ENCODE data around the gene TREML1. TPM values are rescaled to one million over a fixed set of nuclear protein-coding genes. Genes with fewer than 3 reads are reported as not detected.
"Not testable (repeated sequence)": the region's sequence is repeated elsewhere in the genome, so short reads cannot be mapped to it uniquely, and the experiment has no call there.

TREML1 gene
- total RNA-seq, 1 donor from 2014 or later, result not detected

- DNase-seq (ENCODE audit: low read depth) (peak; percentile 34), FAIRE-seq (no peak)
- H3K36me3 ChIP-seq (ENCODE audit: control insufficient read depth, insufficient read depth, low read length), result no peaks in the 10 kb centered on the region
- TF ChIP-seq, protein P1, sequence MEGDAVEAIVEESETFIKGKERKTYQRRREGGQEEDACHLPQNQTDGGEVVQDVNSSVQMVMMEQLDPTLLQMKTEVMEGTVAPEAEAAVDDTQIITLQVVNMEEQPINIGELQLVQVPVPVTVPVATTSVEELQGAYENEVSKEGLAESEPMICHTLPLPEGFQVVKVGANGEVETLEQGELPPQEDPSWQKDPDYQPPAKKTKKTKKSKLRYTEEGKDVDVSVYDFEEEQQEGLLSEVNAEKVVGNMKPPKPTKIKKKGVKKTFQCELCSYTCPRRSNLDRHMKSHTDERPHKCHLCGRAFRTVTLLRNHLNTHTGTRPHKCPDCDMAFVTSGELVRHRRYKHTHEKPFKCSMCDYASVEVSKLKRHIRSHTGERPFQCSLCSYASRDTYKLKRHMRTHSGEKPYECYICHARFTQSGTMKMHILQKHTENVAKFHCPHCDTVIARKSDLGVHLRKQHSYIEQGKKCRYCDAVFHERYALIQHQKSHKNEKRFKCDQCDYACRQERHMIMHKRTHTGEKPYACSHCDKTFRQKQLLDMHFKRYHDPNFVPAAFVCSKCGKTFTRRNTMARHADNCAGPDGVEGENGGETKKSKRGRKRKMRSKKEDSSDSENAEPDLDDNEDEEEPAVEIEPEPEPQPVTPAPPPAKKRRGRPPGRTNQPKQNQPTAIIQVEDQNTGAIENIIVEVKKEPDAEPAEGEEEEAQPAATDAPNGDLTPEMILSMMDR (IDR thresholded peaks at IDR 0.05; ENCODE audit: insufficient read depth, low read length, severe bottlenecking), result no peak
- H3K27me3 ChIP-seq (ENCODE audit: control insufficient read depth, insufficient read depth, low read length), result peaks cover 3% of the 10 kb centered on the region
- no peak overlapping the region for H3K4me3 ChIP-seq (ENCODE audit: low read depth, low read length)
Measured at GRCh38 chr6:41189967-41190366, 35.8 kb upstream of the TREML1 start.

- not testable (repeated sequence) for H3K27me3 ChIP-seq (ENCODE audit: control insufficient read depth, insufficient read depth, low read length); FAIRE-seq; H3K4me3 ChIP-seq (ENCODE audit: low read depth, low read length); DNase-seq (ENCODE audit: low read depth); H3K36me3 ChIP-seq (ENCODE audit: control insufficient read depth, insufficient read depth, low read length)
Measured at GRCh38 chr6:41189046-41189445, 34.9 kb upstream of the TREML1 start.

DNA sequence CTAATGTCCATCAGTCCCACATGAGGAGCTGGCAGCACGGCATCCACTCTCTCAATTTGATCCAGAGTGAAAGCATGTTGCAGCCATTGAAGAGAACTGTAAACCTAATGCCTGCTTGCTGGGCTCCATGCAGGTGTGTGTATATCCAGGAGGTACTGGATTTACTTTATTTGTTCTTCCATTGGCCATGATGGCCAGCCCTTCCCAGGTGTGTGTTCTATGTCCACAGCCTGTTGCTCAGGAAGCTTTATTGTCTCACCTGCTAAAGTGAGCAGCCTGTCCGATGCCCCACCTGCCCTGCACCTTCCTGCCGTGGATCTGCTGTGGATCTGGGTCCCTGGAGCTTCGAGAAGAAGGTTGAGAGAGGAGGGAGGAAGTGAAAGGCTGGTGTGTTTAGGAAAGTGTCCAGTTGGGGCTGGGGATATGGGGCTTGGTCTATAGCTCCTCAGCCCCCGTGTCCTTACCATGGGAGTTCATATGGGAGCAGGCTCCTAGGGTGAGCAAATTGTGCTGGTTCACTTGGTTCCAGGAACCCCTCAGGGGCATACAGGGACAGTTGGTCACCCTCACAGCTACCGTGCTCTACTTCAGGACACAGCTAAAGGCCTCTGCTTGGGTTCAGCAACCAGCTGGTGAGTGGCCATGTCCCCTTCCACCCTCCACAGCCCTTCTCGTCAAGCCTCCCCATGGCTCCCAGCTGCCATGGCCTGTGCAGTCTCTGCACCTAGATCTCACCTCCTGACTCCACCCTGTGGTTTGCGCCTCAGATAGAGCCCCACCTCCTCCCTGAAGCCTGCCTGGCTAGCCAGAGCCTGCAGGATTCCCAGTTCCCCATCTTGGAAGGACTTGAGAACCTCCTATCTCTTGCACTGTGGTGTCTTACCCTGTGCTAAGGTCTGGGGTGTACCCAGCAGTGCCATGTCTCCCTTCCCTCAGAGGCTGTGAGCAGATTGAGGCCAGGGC, 34.1 kb upstream of the TREML1 start:
- no peaks in the 10 kb centered on the region for H3K36me3 ChIP-seq (ENCODE audit: control insufficient read depth, insufficient read depth, low read length)
- no peaks in the 10 kb centered on the region for H3K27me3 ChIP-seq (ENCODE audit: control insufficient read depth, insufficient read depth, low read length)
- DNase-seq (ENCODE audit: low read depth) (no peak), FAIRE-seq (no peak)
- TF ChIP-seq, protein P1 (IDR thresholded peaks at IDR 0.05; ENCODE audit: insufficient read depth, low read length, severe bottlenecking), result no peak
- no peak overlapping the region for H3K4me3 ChIP-seq (ENCODE audit: low read depth, low read length)

GRCh38 chr6:41186031-41186562, 31.9 kb upstream of the TREML1 start:
- FAIRE-seq (no peak), DNase-seq (ENCODE audit: low read depth) (no peak)
- TF ChIP-seq, protein P1 (IDR thresholded peaks at IDR 0.05; ENCODE audit: insufficient read depth, low read length, severe bottlenecking), result no peak
- Histone ChIP-seq H3K27me3 (ENCODE audit: control insufficient read depth, insufficient read depth, low read length) (no peaks in the 10 kb centered on the region), H3K36me3 (ENCODE audit: control insufficient read depth, insufficient read depth, low read length) (no peaks in the 10 kb centered on the region), H3K4me3 (ENCODE audit: low read depth, low read length) (no peak overlapping the region)

- no peaks in the 10 kb centered on the region for H3K36me3 ChIP-seq (ENCODE audit: control insufficient read depth, insufficient read depth, low read length)
- no peaks in the 10 kb centered on the region for H3K27me3 ChIP-seq (ENCODE audit: control insufficient read depth, insufficient read depth, low read length)
- TF ChIP-seq, protein P1 (IDR thresholded peaks at IDR 0.05; ENCODE audit: insufficient read depth, low read length, severe bottlenecking), result no peak
- H3K4me3 ChIP-seq (ENCODE audit: low read depth, low read length), result no peak overlapping the region
- no peak for DNase-seq (ENCODE audit: low read depth)
- no peak for FAIRE-seq
Measured at GRCh38 chr6:41184761-41185160, 30.6 kb upstream of the TREML1 start.

All from bronchial epithelial cell (primary cell).